ENCODE data around the gene PHACTR1.
A peak's percentile ranks its signal among the peaks of the same experiment; 100 is the strongest.

The PHACTR1 gene

DNA sequence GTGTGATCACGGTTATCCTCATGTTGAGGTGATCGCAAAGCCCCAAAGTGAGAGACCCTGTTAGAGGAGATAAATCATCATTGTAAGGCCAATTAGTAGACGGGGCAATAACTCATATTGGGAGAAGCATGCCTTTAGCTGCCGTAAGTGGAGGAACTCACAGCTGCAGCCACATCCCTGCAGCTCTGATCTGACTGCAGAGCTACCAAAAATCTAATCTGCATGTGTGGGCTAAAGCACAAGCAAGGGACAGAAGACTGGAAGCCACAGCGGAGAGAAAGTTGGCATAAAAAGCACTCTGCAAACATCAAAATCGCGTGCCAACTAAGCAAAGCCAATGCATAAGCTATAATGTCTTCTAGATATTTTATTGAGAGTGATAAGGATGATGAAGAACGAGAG, 532.0 kb downstream of the PHACTR1 start:
- no peak for DNase-seq

DNA sequence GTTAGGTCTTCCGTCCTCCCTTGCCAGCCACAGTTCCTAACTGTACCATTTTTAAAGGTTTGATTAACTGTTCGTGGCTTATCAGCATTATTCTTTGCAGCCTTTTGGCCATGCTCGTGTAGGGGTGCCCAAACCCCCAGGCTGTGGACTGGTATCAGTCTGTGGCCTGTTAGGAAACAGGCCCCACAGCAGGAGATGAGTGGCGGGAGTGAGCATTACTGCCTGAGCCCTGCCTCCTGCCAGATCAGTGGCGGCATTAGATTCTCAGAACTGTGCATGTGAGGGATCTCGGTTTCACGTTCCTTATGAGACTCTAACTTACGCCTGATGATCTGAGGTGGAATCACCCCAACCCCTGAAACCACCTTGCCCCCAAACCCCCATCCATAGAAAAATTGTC, 532.4 kb downstream of the PHACTR1 start:
- DNase-seq = no peak

DNA sequence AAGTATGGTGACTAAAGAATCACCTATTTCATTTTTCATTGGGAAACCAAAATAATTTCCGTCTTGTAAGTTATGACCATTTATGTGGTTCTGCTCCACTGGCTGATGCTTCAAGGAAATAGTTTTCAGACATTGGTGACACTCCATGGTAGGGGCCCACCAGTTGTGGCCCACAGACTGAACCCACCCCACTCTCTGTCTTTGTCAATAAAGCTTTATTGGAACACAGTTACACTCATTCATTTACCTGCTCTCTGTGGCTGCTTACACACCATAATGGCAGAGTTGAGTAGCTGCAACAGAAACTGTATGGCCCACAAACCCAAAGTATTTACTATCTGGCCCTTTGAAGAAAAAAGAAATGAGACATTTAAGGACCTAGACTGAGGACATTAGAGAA, 533.2 kb downstream of the PHACTR1 start:
- no peak for DNase-seq

DNA sequence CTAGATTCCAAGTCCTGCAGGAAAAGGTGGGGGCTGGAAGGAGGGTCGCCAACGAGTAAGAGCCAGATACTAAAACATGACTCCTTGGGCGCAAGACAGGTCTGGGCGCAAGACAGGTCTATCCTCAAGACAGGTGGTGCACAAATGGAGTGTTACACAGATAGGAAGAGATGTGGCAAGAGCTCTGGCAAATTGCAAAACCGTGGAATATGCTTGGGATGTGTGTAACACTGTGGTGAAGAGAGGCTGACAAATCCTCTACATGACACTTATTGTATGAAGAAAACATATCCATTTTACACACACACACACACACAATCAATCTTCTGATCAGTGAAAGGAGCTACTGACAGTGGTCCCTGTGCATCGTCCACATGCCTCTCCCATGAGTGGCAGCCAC, 534.1 kb downstream of the PHACTR1 start:
- DNase-seq = no peak

DNA sequence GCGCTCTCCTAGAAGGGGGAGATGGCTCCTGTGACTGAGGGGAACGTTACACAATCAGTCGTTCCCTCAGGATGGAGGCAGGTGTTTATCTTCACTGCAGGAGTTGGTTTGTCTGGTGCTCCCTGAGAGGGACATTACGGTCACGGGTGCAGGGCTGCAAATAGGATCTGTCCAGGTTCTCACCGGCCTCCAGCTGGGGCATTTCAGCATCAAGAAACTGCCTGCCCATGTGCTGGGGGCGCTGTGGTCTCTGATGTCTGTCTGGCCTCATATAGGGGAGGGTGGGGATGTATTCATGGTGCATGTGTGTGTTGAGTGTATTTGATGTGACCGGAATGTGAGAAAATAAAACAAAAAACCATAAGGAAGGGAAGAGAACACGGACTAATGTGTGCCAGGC, 534.7 kb downstream of the PHACTR1 start:
- DNase-seq = no peak

DNA sequence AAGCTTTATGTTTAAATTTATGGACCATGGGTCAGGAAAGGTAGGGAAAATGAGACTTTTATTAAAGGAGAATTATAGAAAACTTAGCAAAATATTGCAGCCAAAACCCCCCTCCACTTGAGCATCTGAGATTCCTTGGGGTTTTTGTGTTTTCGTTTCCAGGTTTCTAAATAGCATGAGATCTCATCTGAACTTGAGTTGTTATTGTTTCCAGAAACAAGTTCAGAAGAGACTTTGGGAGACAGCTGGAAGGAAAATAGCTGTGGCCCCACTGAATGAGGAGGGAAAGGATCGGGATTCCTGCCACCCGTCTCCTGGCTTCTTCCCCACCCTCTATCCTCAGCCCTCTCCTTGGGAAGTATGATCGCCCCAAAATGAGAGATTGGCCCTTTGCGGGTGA, 536.2 kb downstream of the PHACTR1 start:
- DNase-seq = no peak

DNA sequence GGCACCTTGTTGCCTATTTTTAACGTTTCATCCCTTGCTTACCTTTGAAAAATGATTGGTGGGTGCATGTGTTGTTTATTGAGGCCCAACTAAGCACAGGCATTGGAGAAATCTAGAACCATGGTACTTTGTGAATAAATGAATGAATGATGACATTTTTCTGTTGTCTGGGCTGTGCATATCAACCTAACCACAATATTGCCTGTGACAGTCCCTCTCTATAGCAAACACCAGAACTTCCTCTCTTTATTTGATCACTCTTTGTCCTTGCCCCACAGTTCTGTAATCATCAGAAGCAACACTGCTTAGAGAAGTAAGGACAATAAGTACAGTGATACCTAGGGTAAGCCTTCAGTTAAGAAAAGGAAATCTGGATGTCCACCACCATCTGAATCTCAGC, 536.7 kb downstream of the PHACTR1 start:
- no peak for DNase-seq

DNA sequence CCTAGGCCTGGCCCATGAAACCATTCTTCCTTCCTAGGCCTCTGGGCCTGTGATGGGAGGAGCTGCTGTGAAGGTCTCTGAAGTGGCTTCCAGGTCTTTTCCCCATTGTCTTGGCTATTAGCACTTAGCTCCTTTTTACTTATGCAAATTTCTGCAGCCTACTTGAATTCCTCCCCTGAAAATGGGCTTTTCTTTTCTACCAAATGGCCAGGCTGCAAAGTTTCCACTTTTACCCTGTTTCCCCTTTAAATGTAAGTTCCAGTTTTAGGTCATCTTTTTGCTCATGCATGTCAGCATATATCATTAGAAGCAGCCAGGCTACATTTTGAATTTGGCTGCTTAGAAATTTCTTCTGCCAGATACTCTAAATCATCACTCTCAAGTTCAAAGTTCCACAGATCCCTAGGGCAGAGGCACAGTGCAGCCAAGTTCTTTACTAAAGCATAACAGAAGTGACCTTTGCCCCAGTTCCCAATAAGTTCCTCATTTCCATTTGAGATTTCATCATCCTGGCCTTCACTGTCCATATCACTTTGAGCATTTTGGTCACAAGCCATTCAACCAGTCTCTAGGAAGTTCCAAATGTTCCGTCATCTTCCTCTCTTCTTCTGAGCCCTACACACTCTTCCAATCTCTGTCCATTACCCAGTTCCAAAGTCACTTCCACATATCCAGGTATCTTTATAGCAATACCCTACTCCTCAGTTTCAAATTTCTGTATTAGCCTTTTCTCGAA, 539.9 kb downstream of the PHACTR1 start:
- DNase-seq = no peak

DNA sequence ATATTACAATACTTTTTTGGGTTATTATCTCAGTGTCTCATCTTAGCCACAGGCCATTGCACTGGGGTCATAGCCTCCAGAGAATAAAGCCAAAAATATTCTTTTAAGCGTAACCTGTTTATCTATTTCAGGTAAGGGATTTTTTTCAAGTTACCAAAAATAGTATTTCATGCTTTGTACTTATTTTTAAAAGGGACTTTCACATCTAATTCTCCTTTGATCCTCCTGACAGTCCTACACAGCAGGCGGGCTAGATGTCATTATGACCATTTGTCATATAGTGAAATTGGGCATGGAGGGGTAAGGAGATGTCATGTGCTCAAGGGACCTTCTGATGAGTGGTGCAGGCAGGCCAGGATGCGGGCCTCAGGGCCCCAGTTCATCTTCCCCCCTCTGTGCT, 542.8 kb downstream of the PHACTR1 start:
- no peak for DNase-seq

DNA sequence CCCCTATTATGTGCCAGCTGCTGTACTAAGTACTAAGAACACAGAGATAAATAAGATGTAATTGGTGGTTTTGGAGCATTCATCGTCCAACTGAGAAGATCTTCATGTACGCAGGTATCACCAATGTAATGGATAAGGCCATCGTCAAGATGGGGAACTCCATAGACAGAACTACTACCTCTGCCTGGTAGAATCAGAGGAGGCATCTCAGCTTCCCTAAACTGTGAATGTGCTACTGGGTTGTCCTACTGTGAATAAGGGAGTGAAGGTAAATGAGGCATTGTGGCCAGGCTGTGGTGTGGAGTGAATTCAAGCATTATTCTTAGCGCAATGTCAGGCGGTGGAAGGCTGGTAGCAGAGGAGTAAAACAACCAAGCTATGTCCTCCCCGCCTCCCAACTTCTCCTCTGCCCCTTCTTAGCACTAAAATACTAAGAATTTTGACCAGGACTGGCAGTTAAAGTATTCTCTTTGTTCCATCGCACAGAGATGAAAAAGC, 543.6 kb downstream of the PHACTR1 start:
- DNase-seq = no peak

DNA sequence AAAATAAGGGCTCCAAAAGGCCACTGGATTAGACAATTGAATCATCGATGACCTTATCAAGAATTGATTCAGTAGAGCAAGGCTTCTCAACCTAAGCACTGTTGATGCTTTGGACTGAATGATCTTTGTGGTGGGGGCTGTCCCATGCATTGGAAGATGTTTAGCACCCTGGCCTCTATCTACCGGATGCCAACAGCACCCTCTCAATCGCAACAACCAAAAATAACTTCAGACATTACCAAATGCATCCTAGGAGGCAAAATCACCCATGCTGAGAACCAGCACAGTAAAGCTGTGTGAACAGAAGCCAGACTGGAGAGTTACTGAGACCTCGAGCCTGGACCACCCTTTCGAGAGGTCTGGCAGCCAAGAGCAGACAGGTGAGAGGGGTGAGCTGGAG, 544.3 kb downstream of the PHACTR1 start:
- no peak for DNase-seq

DNA sequence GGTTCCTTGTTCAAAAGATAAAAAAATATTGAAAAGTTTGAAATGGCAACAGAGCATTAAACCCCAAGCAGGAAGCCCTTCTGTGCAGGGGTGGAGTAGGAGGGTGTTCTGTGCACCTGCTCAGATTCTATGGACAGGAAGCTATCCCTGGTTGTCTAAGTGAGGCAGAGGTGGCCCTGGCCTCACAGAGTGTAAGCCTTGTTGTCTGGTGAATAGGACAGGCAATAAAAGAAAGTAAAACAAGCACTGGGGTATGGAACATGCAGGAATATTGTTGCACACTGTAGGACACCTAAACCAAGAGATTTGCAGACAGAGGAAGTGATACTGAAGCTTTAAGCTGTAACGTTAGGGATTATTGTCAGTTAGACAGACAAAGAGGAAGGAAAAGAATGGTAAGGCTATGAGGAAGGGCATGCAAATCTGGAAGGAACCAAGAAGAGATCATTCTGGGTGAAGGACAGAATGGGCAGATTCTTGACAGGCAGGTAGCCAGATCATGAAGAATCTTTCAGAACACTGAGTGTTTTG, 545.0 kb downstream of the PHACTR1 start:
- no peak for DNase-seq

DNA sequence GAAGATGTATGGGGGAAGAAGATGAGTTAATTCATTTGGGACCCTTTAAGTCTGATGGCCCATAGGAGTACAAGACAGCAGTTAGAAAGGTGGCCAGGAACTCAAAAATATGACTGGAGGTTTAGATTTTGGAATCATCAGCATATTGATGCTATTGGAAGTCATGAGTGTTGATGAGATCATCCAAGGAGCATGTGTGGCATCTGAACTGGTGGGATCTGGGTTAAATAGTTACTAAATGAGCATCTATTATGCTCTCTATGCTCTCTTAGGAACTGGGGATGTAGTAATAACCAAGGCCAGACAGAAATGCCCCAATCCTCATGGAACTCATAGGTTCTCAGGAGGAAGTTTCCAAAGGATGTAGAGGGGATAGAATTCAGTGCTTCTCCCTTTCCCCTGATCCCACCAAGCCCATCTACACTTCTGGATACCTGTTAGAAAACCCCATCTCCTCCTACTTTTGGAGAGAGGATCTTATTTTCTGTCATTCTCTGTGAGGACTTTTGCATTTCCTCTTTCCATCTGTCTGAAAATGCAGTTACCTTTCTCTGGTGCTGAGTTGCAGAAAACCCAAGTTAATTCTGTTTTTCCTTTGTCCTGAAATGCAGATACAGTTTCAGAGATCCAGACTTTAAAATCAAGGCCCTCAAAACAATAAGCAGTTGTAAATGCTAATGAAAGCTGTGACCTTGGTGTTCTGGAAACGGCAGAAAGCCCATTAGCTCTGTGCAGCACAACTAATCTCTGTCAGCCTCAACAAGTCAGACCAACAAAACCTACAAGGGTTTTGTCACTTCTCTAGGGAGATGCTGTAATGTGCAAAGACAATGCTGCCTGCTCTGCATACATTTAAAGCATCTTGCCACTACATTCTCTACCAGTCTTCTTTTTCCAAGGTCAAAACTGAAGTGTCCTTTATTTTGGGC, 546.0 kb downstream of the PHACTR1 start:
- DNase-seq = no peak

DNA sequence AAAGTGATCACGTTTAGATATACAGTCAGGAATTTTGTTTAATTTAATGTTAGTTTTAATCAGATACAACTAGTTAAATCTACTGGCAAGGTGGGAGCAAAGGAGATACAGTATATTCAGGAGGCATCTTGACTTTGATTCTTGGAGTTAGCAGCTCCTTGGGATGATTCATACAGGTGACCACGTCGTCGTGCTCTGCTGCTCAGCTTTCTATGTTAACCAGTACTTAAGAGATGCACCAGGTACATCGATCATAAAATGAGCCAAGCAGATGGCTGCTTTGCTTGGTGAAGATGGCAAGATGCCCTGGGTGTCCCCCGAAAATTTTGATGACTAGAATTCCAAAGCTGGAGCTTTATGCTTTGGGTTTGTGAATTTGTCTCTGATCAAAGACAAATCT, 547.1 kb downstream of the PHACTR1 start:
- no peak for DNase-seq

DNA sequence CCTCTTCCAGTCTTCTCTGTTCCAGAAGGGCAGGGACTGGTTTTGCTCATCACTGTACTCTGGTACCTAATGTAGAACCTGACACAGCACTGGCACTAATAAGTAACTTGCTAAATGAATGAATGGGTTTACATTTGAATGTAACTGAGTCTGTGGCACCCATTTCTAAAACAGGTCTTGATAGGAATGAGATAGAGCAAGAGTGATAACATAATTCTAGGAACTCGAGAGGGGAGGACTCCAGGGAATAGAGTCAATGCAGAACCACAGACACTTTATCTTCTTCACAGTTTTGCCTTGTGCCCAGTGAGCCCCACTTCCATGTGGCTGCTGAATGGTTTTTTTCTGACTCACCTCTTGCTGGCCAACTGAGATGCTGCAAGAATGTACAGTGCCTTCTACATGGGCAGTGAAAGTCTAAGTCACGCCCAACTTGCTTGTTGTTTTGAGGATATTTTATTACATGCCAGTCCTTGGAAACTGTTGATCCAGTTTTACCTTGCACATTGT, 550.6 kb downstream of the PHACTR1 start:
- no peak for DNase-seq

DNA sequence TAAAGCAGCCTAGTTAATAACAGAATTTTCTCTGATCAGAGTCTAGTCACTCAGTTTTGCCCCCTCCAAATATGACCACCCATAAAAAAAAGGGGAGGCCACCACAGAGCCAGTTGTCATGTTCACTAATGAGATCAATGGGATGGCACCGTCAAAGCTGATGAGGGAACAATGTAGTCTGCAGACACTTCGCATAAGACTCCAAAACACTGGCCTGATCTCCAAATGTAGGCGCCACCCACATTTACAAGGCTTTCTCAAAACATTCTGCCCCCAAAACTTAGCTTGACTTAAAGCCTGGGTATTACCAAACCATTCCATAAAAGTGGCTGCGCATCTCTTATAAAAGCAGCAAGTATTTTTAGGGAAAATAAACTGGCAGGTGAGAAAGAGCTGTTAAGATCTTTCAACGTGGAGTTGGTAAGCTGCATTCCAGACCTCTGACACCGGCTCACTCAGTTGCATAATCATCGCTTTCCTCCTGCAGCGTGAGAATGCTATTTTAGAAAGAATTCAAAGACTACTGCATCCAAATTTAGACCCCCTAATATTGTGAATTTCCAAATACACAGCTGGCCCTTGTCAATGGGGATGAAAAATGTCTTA, 552.4 kb downstream of the PHACTR1 start:
- DNase-seq = no peak

DNA sequence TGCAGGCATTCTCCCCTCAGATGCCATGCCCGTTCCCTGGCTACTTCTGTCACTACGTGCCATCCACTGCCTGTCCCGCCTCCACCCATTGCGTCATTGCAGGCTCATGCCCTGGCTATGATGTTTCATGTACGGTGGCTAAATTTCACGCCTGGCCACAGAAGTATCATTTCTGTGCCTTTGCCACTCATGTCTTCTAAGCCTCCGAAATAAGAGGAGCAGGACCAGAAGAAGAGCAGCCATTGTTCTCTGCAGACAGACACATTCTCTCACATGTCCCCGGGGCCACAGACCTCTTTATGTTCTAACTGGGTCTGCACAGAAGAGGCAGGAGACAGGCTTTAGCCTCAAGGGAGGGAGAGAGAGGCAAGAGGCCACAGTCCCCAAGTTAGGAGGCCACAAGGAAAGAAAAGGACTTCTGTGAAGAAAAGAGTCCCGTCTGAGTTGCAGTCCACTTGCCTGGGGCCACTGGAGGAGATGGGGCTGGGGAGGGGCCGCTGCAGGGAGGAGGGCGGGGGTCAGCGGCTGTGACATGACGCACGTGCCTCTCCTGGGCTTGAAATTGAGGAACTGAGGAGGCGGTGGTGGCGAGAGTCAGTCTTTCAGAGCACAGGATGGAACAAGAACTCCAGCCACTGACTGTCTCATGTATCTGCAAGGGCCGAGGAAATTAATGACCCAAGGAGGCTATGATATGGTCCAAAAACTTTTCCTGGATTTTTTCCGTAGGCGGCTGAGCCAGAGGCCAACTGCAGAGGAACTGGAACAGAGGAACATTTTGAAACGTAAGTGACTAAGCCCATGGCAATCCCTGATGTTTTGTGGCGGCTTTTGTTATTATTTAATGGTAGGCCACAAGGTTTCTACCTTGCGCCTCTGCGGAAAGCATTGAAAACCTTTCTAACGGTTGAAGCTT, 555.8 kb downstream of the PHACTR1 start:
- DNase-seq = no peak

DNA sequence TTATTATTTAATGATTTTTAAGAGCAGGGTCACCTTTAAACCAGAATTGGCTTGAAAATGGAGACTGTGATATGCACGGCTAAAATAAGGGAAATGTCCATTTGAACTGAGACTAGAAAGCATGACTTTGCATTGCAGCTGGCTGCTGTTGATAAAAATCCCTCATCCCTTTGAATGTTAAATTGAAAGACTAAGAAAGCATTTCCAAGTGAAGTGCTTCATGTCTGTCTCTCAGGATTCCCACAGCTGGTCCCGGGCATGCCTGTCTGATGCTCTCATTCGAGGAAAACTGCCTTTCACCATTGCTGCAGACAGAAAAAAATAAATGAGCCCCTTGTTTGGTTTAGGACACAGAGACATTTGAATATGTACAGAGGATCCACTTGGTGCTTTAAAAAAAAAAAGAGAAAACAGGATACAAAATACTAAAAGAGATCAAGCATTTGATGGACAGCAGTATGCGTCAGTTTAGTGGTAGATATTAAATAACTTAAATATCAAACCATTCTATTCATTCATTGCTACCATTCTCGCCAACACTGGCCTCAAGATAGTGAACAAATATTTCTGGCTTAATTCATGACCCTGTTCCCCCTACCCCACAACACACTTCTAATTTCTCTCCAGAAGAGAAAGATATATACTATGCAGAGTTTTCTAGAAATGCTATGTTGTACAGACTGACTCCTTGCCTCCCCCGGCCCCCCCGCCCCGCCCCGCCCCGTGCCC, 556.8 kb downstream of the PHACTR1 start:
- DNase-seq = no peak

DNA sequence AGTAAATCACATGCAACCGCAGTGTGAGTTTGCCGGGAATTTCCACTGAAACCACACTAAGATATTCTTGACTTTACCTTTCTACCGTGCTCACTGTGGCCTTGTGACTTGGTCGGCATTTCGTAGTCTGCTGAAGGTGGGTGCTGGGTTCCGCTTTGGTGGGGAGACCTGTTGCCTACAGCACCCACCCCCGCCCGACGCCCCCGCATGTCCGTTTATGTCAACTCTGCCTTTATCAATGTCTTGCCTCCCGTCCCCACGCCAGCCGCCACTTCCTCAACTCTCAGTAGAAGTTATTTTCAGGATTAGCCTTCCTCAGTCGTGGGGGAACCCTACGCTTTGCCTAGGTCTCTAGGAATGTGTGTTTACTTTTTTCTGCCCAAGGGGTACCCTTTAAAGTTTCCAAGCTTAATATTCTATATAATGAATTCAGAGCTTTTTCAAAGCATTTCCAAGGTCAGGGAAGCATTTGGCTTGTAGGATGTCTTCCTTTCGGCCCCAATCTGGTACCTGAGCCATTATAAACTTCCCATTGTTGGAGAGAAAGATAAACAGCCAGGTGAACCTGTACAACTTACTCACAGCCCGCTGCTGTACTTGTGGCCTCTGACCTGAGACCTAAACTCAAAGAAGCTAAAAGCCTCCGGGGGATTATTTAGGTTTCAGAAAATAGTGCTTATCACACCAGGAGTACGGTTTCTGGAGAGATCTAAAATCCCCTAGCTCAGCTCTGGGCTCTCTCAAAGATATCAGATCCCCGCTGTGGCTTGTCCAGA, 557.6 kb downstream of the PHACTR1 start:
- DNase-seq = peak; percentile 14

DNA sequence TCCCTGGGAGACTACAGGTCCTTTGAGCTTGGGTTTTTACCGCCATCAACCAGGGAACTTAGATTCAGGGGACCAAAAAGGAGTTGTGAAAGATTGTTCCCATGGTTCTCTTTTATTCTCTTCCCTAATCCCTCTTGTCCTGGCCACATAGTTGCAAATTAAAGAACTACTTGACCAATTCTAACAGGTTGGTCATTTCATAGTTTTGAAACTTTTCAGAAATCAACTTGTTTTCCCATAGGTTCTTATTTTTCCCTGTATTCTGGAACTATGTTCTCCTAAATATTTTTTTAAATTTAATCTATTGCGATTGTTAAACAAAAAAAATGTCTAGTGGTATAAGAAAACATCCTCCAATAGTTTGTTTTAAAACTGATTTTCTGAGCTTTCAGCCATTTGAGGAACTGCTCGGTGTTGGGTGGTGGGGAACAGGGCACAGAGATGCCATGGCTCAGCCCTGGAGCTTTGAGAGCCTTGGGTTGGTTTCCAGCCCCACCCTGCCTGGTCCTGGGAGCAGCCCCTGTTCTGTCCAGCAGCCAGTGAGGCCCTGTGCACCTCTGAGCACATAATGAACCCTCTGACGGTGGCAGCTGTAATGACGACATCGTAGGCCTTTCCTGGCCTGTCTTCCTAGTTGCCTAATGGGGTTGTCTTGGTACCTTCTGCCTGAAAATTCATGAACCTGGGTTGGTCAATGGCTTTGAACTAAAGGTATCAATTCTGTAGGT, 558.3 kb downstream of the PHACTR1 start:
- no peak for DNase-seq

All from activated gamma-delta T cell (primary cell).